GM13976 (cell line): ENCODE results near the gene SUSD3.

Source experiments
- DNase-seq: peaks from one replicate; pipeline ENCODE4 v3.0.0; 2012; ENCODE audit warnings: low spot score
- CTCF ChIP-seq: IDR thresholded peaks from 2 replicates; pipeline ENCODE4 v1.5.1; 2012; ENCODE audit warnings: borderline replicate concordance, mild to moderate bottlenecking; ENCODE audit not compliant: insufficient read depth; ENCODE audit errors: extremely low read depth, missing control alignments, control extremely low read depth
- in situ Hi-C: fragments of 300-500 bp; cut with MboI; formaldehyde crosslinking; loops from one replicate; pipeline ENCODE4 v1.12.0; 2022; ENCODE audit warnings: low sequenced_read_pairs, mixed read lengths, inconsistent platforms; ENCODE audit not compliant: unreplicated experiment

The SUSD3 gene

GRCh38 chr9:93125331-93125894, 66.9 kb downstream of the SUSD3 start:
- TF ChIP-seq CTCF: no peak
- in situ Hi-C loops: no loop called here
- no peak for DNase-seq

GRCh38 chr9:93126151-93126781, 67.8 kb downstream of the SUSD3 start:
- in situ Hi-C loops: no loop called here
- no peak for TF ChIP-seq CTCF
- no peak for DNase-seq

- no peak for DNase-seq
- TF ChIP-seq CTCF: no peak
- in situ Hi-C loops: no loop called here
Measured at GRCh38 chr9:93126825-93127368, 68.4 kb downstream of the SUSD3 start.

GRCh38 chr9:93127395-93127911, 69.0 kb downstream of the SUSD3 start:
- no peak for TF ChIP-seq CTCF
- DNase-seq: no peak
- in situ Hi-C loops: no loop called here

- TF ChIP-seq CTCF: no peak
- no peak for DNase-seq
- in situ Hi-C loops: no loop called here
Measured at GRCh38 chr9:93128011-93128714, 69.7 kb downstream of the SUSD3 start.

- no peak for DNase-seq
Measured at GRCh38 chr9:93128715-93129224, 70.3 kb downstream of the SUSD3 start.

More at GRCh38 chr9:93128715-93129224, 70.3 kb downstream of the SUSD3 start:
- no peak for TF ChIP-seq CTCF
- in situ Hi-C loops: no loop called here
